Mucosa of rectum (tissue), 2 donors: Measurements from ENCODE around the gene NGEF.

Experiments used
- H3K27ac ChIP-seq, 2 donors: one replicate each; pipeline ENCODE4 v1.7.0; 2013; ENCODE audit warnings: inconsistent platforms in 2 of 2, low read depth in 2 of 2, low read length in 2 of 2
- H3K27me3 ChIP-seq, 2 donors: one replicate each; pipeline ENCODE4 v1.7.0; 2013; ENCODE audit warnings: low read length in 2 of 2; ENCODE audit not compliant: control insufficient read depth in 2 of 2, insufficient read depth in 2 of 2
- H3K36me3 ChIP-seq, 2 donors: one replicate each; pipeline ENCODE4 v1.7.0; 2013; ENCODE audit warnings: low read length in 2 of 2; ENCODE audit not compliant: control insufficient read depth in 2 of 2, insufficient read depth in 2 of 2
- H3K4me1 ChIP-seq, 2 donors: one replicate each; pipeline ENCODE4 v1.7.0; 2013; ENCODE audit warnings: low read length in 2 of 2, mild to moderate bottlenecking in 1 of 2; ENCODE audit not compliant: control insufficient read depth in 2 of 2, insufficient read depth in 2 of 2
- H3K4me3 ChIP-seq, 2 donors: one replicate each; pipeline ENCODE4 v1.7.0; 2013; ENCODE audit warnings: low read length in 2 of 2
- H3K9ac ChIP-seq, 2 donors: one replicate each; pipeline ENCODE4 v1.7.0; 2013; ENCODE audit warnings: low read length in 2 of 2, low read depth in 1 of 2, mild to moderate bottlenecking in 1 of 2
- H3K9me3 ChIP-seq, 2 donors: one replicate each; pipeline ENCODE4 v1.7.0; 2013; ENCODE audit warnings: low read length in 2 of 2; ENCODE audit not compliant: control insufficient read depth in 2 of 2
- donor health status: healthy.
- donor health status: Normal muscosa, but diverticular disease.

The NGEF gene

GRCh38 chr2:232894251-232894650 lies 118.8 kb downstream of the NGEF start:
- Histone ChIP-seq H3K4me1 (no peaks in the 10 kb centered on the region), H3K36me3 (peaks cover 14 to 18% of the 10 kb centered on the region in 2 donors), H3K9me3 (no peaks in the 10 kb centered on the region), H3K9ac (no peak overlapping the region), H3K27ac (no peak overlapping the region), H3K27me3 (no peaks in the 10 kb centered on the region), H3K4me3 (no peak overlapping the region)

DNA sequence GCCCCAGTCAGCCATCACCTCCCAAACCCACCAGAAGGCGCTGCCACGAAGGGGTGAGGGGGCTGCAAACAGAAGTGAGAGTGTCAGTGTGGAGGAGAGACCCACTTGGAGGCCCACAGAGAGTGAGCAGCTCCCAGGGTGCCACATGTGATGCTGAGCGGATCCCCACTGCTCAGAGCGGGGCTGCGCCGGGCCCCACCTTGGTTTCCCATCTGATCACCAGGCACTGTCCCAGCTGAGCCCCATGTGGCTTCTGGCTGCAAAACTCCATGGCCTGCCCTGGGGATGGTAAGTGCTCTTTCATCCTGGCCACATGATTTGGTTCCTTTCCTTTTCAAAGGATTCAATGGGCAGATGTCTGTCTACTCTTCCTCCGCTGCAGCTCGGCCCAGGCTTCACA lies 119.2 kb downstream of the NGEF start:
- Histone ChIP-seq H3K36me3 (peaks cover 14% of the 10 kb centered on the region in 2 donors), H3K9me3 (no peaks in the 10 kb centered on the region), H3K27ac (no peak overlapping the region), H3K4me1 (no peaks in the 10 kb centered on the region), H3K4me3 (no peak overlapping the region), H3K9ac (no peak overlapping the region), H3K27me3 (no peaks in the 10 kb centered on the region)

DNA sequence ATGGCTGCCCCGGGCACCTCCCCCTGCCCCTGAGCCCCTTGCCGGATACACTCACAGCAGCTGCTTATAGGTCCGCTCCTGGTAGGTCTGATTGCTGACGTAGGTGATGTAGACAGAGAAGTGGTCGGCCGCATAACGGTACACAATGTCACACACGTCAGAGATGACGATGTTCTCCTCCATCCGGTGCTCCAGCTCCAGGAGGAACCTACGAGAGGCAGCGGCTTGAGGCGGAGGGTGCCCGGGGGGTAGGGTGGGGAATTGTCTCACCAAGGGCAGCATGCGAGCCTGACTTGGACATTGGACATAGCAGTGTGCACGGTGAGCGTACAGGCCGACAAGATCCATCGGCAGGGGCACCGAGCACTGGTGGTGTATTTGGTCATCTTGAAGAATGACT lies 120.2 kb downstream of the NGEF start:
- no peak overlapping the region for H3K27ac ChIP-seq
- no peaks in the 10 kb centered on the region for H3K9me3 ChIP-seq
- no peak overlapping the region for H3K4me3 ChIP-seq
- no peak overlapping the region for H3K9ac ChIP-seq
- H3K27me3 ChIP-seq = no peaks in the 10 kb centered on the region
- H3K4me1 ChIP-seq = no peaks in the 10 kb centered on the region
- H3K36me3 ChIP-seq = peaks cover 13 to 14% of the 10 kb centered on the region in 2 donors

GRCh38 chr2:232892221-232892620 lies 120.8 kb downstream of the NGEF start:
- H3K9me3 ChIP-seq = no peaks in the 10 kb centered on the region
- no peaks in the 10 kb centered on the region for H3K27me3 ChIP-seq
- peaks cover 13 to 14% of the 10 kb centered on the region in 2 donors for H3K36me3 ChIP-seq
- no peak overlapping the region for H3K9ac ChIP-seq
- no peak overlapping the region for H3K27ac ChIP-seq
- no peaks in the 10 kb centered on the region for H3K4me1 ChIP-seq
- no peak overlapping the region for H3K4me3 ChIP-seq

- Histone ChIP-seq H3K9ac (no peak overlapping the region), H3K4me3 (no peak overlapping the region), H3K27ac (no peak overlapping the region), H3K27me3 (no peaks in the 10 kb centered on the region), H3K4me1 (no peaks in the 10 kb centered on the region), H3K36me3 (peaks cover 13 to 14% of the 10 kb centered on the region in 2 donors), H3K9me3 (no peaks in the 10 kb centered on the region)
Observed at GRCh38 chr2:232891621-232892071, 121.4 kb downstream of the NGEF start.

- no peaks in the 10 kb centered on the region for H3K9me3 ChIP-seq
- no peak overlapping the region for H3K9ac ChIP-seq
- H3K27ac ChIP-seq = no peak overlapping the region
- no peaks in the 10 kb centered on the region for H3K4me1 ChIP-seq
- no peaks in the 10 kb centered on the region for H3K27me3 ChIP-seq
- H3K36me3 ChIP-seq = peaks cover 14 to 17% of the 10 kb centered on the region in 2 donors
- no peak overlapping the region for H3K4me3 ChIP-seq
Observed at GRCh38 chr2:232890896-232891601, 122.0 kb downstream of the NGEF start.

GRCh38 chr2:232890536-232890895 lies 122.5 kb downstream of the NGEF start:
- Histone ChIP-seq H3K9me3 (no peaks in the 10 kb centered on the region), H3K9ac (no peak overlapping the region), H3K4me3 (no peak overlapping the region), H3K27me3 (no peaks in the 10 kb centered on the region), H3K36me3 (peaks cover 17 to 19% of the 10 kb centered on the region in 2 donors), H3K4me1 (no peaks in the 10 kb centered on the region), H3K27ac (no peak overlapping the region)

DNA sequence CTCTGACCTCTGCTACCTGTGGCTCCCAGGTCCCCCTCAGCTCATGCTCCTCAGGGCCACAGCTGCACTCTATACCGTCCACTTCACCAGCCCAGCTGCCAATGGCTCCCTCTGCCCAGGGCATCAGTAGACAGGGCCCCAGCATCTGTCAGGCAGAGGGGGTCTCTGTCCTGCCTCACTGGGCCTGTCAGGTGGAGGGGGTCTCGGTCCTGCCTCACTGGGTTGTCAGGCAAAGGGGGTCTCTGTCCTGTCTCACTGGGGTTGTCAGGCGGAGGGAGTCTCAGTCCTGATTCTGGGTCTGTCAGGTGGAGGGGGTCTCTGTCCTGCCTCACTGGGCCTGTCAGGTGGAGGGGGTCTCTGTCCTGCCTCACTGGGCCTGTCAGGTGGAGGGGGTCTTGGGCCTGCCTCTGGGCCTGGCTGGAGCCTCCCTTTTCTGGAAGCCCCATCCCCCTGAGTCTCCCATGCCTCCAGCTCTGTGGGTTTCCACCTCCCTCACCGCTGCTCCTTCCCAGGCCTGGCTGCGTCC lies 123.1 kb downstream of the NGEF start:
- H3K36me3 ChIP-seq = peaks cover 17 to 22% of the 10 kb centered on the region in 2 donors
- no peak overlapping the region for H3K4me3 ChIP-seq
- H3K27me3 ChIP-seq = no peaks in the 10 kb centered on the region
- no peak overlapping the region for H3K9ac ChIP-seq
- H3K9me3 ChIP-seq = no peaks in the 10 kb centered on the region
- no peaks in the 10 kb centered on the region for H3K4me1 ChIP-seq
- no peak overlapping the region for H3K27ac ChIP-seq

- no peak overlapping the region for H3K9ac ChIP-seq
- no peaks in the 10 kb centered on the region for H3K9me3 ChIP-seq
- H3K4me1 ChIP-seq = no peaks in the 10 kb centered on the region
- no peak overlapping the region for H3K4me3 ChIP-seq
- peaks cover 22 to 26% of the 10 kb centered on the region in 2 donors for H3K36me3 ChIP-seq
- H3K27ac ChIP-seq = no peak overlapping the region
- no peaks in the 10 kb centered on the region for H3K27me3 ChIP-seq
Observed at GRCh38 chr2:232888839-232889529, 124.1 kb downstream of the NGEF start.

DNA sequence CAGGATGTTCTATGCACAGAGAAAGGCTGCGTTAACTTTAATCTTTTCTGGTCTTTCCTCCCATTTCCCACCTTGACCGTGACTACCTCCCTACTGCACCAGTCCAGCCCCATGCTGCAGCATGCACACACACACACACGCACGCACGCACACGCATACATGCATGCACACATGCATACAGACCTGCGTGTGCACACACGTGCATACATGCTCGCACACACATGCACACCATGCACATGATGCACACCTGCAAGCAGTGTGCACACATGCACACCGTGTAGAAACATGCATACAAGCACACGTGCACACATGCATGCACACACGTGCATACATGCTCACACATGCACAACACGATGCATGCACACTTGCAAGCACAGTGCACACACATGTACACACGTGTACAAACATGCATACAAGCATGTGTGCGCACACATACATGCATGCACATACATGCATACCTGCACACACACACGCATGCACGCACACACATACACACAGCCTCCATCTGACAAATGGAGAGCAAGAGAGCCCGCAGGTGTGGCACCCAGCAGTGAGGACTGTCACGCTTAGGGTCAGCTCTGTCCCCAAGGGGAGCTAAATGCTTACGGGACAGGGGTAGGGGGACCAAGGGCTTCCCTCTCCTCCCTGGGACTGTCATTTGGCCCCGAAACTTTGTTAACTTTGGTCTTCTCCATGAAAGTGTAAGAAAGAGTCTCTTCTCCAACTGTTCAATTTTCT lies 124.8 kb downstream of the NGEF start:
- Histone ChIP-seq H3K9ac (no peak overlapping the region), H3K4me1 (no peaks in the 10 kb centered on the region), H3K27me3 (no peaks in the 10 kb centered on the region), H3K9me3 (no peaks in the 10 kb centered on the region), H3K36me3 (peaks cover 24 to 32% of the 10 kb centered on the region in 2 donors), H3K27ac (no peak overlapping the region), H3K4me3 (no peak overlapping the region)
